GOT3 (cell line): ENCODE results near the gene LHX4.

Experiments
- DNase-seq: peaks from one replicate; lab custom pipeline; 2025; ENCODE audit warnings: mixed read lengths; lab: John Stamatoyannopoulos, UW

The LHX4 gene

GRCh38 chr1:180299479-180300221 lies 69.6 kb downstream of the LHX4 start:
- DNase-seq = no peak

- DNase-seq = no peak
These were observed 71.2 kb downstream of the LHX4 start for GRCh38 chr1:180301135-180301742.

DNA sequence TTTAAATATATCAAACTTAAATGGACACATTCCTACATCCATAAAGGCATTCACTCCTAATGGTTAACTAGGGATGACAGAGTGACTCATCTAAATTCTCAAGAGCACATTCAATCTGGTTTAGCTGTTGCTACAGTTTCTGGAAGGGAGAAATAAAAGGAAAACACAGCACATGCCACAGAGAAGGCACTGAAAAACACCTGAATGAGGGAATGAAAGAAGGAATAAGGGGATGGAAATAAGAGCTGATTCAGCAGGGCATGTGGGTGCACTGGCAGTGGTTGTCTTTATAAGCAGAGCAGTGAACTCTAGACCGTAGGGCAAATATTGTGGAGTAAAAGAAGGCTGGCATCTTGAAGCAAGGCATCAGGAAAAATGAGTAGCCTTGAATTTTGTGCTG lies 79.3 kb downstream of the LHX4 start:
- DNase-seq = no peak

GRCh38 chr1:180310095-180310494 lies 80.0 kb downstream of the LHX4 start:
- no peak for DNase-seq

- DNase-seq = no peak
These were observed 81.1 kb downstream of the LHX4 start for GRCh38 chr1:180311011-180311730.

DNA sequence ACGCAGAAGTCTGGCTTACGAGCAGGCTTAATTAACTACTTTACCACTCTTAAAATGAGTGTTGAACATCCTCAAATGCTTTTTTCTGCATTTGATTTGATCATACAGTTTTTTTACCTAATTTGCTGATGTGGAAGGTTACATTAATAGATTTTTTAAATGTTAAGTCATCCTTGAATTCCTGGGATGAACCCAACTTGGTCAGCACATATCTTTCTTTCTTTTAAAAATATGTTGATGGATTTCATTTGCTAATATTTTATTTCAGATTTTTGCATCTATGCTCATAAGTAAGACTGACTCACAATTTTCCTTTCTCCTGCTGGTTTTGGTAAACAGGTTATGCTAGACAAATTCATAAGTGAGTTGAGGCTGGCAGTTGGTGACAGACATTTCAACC lies 82.9 kb downstream of the LHX4 start:
- DNase-seq = no peak

DNA sequence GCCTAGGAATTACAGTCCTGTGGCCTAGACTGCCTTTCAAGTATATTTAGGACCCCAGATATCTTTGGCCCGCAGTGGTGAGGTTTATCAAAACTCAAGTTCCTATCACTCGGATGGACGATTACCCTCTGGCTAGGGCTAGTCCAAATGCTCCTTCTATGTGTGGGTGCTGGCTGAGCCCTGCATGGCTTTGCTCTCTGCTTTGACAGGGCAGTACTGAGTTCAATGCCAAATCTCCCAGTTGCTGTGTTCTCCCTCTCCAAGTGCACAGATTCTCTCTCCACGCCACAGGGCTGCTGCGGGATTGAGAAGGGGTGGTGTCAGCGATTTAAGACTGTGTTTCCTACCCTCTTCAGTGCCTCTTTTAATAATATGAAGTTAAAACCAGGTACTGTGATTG lies 97.0 kb downstream of the LHX4 start:
- DNase-seq = no peak
